GM12878 (cell line): Measurements from ENCODE around the gene SORCS2.

Source experiments
- CUX1 ChIP-seq: IDR thresholded peaks from 2 replicates; pipeline ENCODE4 v1.6.1; 2012; ENCODE audit warnings: improper control_type of control experiment, low read depth, low read length; ENCODE audit not compliant: insufficient replicate concordance
- GABPA ChIP-seq: IDR thresholded peaks from 2 replicates; pipeline ENCODE4 v1.6.1; 2014; ENCODE audit warnings: antibody characterized with exemption, low read depth, mild to moderate bottlenecking, inconsistent platforms

GRCh38 chr4:7684294-7684693, 492.0 kb downstream of the SORCS2 start:
- no peak for TF ChIP-seq CUX1
- no peak for TF ChIP-seq GABPA
